ENCODE measurements around the gene TMEM201.
"Not testable (repeated sequence)": the region's sequence is repeated elsewhere in the genome, so short reads cannot be mapped to it uniquely, and the experiment has no call there.

The TMEM201 gene

DNA sequence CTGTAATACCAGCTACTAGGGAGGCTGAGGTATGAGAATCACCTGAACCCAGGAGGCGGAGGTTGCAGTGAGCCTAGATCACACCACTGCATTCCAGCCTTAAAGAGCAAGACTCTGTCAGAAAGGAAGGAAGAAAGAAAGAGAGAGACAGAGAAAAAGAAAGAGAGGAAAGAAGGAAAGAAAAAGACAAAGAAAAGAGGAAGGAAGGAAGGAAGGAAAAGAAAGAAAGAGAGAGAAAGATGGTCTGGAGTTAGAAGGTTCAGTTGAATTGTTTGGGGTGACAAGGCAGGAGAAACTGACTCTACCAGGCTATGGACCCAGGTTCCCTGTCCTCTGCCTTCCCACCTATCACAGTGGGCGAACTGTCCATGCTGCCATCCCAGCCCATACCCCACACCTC, 35.4 kb downstream of the TMEM201 start:
- no peak for DNase-seq

- DNase-seq, result not testable (repeated sequence)
These were observed 36.3 kb downstream of the TMEM201 start for GRCh38 chr1:9625030-9625429.

GRCh38 chr1:9626201-9626608, 37.5 kb downstream of the TMEM201 start:
- no peak for DNase-seq

DNA sequence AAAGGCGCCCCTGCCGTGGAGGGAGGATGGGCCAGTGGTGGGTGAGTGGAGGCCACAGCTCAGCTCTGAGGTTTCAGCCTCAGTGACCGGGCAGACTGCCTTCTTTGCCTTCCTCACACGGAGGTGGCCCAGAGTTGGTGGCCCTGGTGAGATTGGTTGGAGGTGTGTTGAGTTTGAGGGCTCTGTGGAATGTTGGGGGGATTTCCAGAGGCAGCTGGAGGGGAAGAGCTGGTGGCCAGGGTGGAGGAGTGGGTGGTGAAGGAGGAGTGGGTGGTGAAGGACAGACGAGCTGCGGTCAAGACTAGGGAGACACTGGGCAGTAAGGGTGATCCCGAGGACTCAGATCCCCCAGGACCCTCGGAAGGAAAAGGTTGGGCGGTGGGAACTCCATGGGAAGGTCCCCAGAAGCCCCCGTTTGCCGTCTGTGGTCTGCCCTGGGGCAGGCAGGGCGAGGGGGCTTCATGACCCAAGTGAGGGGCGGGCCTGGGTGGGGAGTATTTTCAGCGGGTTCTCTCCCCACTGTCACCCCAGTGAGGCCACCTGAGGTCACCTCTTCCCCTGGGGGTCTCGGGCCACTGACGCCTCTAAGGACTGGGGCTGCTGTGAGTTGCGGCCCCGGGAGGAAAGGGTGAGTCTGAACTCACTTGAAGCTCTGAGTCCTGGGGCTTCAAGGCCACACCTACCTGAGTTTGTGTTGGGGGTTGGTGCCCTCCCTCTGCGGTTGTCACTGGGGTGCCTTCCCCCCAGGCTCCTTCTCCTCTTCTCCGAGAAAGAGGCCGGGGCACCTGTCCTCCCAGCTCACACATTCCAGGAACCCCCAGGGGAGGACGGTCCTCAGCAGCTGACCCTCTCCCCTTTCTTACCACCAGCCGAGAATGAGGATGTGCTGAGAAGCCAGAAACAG, 40.1 kb downstream of the TMEM201 start:
- DNase-seq, result peak; percentile 53

DNA sequence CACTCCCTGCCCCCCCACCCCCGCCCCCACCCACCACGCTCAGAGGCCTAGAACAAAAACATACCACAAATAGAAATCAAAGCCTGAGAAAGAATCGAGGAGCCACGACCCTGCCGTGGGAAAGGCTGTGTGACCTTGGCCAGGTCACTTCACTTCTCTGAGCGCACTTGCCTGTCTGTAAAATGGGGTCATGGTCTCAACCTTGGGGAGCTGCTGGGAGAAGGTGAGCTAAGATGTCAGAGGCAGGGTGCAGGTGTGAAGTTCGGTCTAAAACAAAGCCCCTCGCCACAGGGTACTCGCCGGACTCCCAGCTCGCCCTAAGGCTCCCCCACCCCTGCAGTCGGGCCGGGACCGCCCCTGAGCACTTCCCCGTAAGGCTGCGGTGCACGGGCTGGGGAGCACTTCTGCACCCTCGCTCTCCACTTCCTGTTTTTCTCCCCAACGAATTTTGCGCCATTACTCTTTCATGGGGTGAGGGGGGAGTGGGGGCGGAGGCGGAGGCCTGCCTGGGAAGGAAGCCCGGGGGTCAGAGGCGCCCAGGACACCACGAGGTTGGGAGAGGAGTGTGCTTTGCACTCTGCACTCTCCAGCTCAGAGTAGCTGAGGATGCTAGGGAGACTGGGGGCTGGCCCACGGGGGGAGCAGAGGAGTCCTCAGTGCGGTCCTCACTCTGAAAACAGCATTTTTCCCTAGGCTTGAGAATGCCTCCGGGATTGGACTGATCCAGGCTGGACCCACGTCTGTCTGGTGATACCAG, 40.9 kb downstream of the TMEM201 start:
- DNase-seq, result peak; percentile 55

DNA sequence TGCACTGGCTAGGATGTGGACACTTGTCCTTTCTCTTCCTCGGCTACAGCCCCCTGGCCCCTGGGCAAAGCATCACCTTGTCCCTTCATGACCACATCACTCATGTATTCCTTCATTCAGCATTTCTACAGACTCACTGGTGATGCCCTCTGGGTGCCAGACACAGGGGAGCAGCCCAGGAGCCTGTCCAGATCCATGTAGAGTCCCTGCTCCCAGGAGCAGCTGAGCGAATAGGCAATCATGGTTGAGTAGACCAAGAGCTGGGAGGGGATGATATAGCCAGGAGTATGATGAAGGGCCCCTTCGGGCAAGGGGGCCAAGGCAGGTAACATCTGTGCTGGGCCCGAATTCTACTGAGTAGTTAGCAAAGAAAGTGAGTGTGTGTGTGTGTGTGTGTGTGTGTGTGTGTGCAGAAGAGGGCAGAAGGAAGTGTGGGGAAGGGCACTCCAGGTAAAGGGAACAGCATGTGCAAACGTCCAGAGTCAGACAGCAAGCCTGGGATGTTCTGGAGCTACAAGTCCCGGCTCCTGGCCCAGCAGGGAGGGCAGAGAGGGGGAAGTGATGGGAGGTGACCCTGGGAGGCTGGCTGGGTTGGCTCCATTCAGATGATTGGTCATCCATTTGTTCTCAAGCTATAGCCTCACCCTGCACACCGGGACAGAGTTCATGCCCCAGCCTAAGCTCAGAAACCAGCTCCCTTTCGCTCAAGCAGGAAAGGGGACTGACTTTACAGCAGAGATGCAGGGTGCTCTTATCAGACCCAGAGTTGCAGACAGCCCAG, 41.8 kb downstream of the TMEM201 start:
- DNase-seq, result no peak

- DNase-seq, result no peak
These were observed 42.9 kb downstream of the TMEM201 start for GRCh38 chr1:9631613-9632012.

- DNase-seq, result no peak
These were observed 44.8 kb downstream of the TMEM201 start for GRCh38 chr1:9633493-9633892.

DNA sequence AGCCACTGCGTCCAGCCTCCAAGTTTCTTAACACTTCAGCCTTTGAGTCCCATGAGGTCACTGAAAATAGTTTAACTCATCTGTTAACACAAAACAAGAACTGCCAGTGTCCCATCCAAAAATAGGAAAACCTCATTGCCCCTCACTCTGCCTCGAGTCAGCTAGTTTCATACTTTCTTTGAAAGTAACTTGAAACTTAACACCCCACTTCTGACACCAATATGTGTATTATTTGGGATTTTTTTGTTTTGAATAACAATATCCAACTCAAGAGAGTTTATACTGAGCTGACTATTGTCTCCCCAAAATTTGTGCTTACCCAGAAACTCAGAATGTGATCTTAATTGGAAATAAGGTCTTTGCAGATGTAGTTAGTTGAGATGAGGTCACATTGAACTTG, 45.9 kb downstream of the TMEM201 start:
- no peak for DNase-seq

- DNase-seq, result no peak
These were observed 50.5 kb downstream of the TMEM201 start for GRCh38 chr1:9639227-9639626.

- DNase-seq, result no peak
These were observed 54.9 kb downstream of the TMEM201 start for GRCh38 chr1:9643351-9644256.

GRCh38 chr1:9646037-9646436, 57.3 kb downstream of the TMEM201 start:
- no peak for DNase-seq

- DNase-seq, result no peak
These were observed 59.5 kb downstream of the TMEM201 start for GRCh38 chr1:9648171-9648570.

DNA sequence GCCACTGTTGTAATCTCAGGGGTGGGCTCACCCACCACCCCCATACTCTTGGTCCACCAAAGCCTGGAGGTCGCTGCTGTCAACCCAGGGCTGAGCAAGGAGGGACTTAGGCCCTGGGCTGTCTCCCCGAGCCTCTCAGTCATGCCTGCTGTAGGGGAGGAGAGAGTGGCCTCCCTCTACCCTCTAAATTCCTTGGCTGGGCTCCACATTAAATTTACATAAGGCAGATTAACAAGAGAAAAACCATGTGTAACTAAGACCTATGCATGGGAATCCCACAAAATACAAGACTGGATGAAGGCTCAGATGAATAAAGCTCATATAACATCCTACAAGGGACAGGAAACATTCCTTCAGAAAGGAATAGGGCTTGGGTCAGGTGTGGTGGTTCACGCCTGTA, 61.1 kb downstream of the TMEM201 start:
- DNase-seq, result no peak

- DNase-seq, result no peak
These were observed 62.5 kb downstream of the TMEM201 start for GRCh38 chr1:9651220-9651564.

GRCh38 chr1:9651565-9652378, 63.1 kb downstream of the TMEM201 start, which contains the start of gene PIK3CD:
Gene PIK3CD (plus strand): TSS chr1:9651731. CDS start chr1:9710456, 58,725 bp downstream.
- no peak for DNase-seq

- DNase-seq, result peak; percentile 45
These were observed 63.9 kb downstream of the TMEM201 start for GRCh38 chr1:9652379-9653209.

DNA sequence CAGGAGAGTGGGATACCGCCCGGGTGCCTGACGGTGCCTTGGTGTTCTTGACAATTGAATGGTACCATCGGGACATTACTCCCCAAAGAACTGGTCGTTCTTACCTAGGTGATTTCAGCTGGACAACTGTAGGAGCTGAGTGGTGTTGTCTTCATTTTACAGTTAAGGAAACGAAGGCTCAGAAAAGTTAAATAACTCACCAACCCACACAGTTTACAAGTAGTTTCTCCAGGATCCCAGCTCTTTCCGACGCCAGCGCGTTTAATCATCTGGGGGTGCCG, 64.4 kb downstream of the TMEM201 start:
- no peak for DNase-seq

DNA sequence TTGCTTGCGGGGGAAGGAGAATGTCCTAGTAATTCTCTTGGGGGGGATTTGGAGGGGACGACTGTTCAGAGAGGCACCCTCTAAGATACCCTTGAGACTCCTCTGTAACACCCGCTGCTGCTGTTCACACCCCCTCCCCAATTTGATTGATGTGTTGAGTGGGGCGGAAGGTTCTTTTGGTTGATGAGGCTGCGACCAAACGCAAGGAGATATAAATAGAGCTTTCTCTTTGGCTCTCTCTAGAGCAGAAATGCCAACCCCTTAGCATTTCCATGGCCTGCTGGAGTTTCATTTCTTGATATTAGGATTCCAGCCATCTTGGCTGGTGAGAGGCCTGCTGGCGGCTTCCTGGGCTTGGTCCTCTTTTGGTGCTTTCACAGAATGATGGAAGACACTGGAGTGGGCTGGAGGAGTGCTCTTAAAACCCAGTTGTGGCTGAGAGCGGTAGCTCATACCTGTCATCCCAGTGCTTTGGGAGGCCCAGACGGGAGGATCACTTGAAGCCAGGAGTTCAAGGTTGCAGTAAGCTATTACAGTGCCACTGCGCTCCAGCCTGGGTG, 64.9 kb downstream of the TMEM201 start:
- no peak for DNase-seq

Measured in activated CD4-positive, alpha-beta T cell treated with anti-CD3 and anti-CD28 coated beads for 1 hour (primary cell).